HG02763 (cell line): ENCODE data around the gene OXSM.

ENCODE experiments used
- ATAC-seq: cut with Tn5 transposase; IDR thresholded peaks from one replicate; pipeline ENCODE4 v1.9.1; 2021; ENCODE audit warnings: mild to moderate bottlenecking, moderate library complexity; ENCODE audit not compliant: unreplicated experiment

The OXSM gene

DNA sequence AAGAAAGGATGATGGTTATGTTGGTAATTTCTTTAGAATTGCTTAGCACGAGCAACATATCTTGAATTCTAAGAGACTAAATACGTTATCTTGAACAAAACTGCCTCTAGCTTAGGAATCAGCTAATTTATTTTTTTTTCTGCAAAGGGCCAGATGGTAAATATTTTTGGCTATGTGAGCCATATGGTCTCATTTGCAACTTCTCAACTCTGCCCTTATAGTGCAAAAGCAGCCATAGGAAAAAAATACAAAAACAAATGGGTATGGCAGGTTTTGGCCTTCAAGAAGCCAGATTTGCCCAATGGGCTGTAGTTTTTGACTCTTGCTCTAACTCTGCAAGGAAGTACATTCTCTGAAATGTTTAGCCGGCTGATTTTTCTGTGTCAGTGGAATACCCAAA, 11.9 kb downstream of the OXSM start:
- no peak for ATAC-seq

DNA sequence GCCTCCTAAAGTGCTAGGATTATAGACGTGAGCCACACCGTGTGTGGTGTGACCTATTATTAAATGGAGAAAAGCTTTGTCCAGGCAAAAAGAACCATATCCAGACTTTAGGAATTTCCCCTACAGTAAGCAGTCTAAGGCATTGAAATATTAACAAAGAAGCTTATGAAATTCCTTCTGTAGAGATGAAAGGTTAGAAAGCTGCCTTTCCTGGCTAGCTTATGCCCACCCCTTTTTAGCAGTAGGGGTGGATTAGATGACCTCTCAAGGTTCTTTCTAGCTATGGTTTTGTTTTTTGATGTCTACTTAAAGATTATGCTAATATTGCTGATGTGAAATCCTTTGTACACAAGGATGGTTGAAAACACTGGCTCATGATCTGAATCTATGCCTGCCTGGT, 13.9 kb downstream of the OXSM start:
- ATAC-seq = no peak

DNA sequence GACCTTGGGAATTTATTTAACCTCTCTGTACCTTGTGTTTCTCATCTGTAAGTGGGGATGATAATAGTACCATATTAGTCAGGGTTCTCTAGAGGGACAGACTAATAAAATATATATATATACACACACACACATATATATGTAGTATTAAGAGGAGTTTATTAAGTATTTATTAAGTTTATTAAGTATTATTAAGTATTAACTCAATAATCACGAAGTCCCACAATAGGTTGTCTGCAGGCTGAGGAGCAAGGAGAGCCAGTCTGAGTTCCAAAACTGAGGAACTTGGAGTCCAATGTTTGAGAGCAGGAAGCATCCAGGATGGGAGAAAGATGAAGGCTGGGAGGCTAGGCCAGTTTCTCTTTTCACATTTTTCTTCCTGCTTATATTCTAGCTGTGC, 14.8 kb downstream of the OXSM start:
- no peak for ATAC-seq

DNA sequence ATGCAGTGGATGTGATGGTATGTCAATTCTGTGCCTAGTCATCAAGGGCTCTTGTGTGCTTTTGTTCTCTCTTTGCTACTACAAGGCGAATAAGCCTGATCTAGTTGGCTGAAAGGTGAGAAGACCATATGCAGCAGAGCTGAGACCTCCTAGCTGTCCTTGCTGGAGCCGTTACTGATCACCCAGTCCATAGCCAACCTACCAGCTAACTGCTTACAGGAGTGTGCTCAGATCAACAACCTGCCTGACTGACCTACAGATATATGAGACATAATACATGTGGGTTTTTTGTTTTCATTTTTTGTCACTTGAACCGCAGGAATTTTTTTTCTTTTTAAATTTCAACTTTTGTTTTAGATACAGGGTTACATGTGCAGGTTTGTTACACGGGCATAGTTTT, 22.8 kb downstream of the OXSM start:
- no peak for ATAC-seq

DNA sequence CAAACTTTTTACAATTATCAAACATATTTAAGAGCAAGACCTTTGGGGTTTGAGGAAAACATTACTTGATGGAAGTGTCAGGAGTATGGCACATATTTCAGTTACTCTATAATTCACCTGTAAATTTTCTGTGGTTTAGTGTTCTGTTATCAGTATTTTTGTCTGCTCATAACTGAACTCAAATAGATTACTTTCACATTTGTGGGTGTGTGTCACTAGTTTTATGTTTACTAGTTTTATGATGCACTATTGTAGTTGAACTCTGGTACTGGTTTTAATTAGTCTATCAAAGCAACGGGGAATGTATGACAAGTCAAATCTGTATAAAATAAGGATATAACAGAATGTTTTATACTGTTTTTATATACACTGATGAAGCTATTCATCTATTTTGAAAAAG, 27.2 kb downstream of the OXSM start:
- no peak for ATAC-seq

DNA sequence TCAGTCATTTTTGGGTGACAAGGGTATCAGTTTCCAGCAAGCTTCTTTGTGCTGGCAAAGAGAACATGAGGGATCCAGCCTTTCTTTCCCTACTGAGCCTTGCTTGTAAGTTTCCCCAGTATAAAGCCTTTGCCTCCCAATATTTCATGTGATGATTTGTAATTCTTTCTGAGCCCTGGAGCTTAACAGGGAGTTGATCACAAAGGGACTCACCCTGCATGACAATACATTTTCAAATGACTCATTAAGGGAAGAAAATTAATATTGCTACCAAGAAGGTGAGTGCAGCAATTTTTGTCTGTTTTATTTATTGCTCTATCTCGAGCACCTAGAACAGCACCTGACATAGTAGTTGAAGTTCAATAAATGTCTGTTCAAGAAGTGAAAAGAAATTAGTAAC, 27.7 kb downstream of the OXSM start:
- no peak for ATAC-seq

DNA sequence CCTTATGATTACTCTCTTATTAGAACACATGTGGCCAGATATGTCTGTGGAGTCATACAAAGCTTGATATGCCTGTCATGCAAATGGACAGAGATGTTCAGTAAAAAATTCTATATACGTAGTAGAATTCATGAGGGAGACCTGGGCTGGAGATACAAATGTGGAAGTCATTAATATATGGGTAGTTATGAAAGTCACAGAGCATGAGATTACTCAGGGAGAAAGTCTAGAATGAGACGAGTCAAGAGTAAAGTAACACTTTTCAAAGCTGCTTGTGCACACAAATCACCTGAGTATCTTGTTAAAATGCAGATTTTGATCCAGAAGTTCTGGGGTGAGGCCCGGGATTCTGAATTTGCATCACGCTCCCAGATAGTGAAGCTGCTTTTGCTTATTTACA, 28.4 kb downstream of the OXSM start:
- ATAC-seq = no peak

DNA sequence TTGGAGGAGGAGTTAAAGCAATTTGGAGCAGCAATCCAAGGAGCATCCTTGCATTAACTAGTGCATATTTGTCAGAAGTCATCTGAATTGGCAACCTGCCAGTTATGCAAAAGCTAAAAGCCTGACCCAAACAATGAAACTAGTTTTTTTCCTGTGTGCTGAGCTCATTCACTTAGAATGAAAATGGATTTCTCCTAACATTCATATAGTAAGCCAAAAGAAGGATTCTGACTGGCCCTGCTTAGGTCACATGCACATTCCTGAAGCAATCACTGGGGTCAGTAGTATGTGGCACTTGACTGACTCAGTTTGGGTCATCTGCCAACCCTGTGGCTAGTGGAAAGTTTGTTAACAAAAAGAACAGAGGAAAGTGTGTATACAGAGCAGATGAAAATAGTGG, 30.5 kb downstream of the OXSM start:
- ATAC-seq = peak; percentile 46

DNA sequence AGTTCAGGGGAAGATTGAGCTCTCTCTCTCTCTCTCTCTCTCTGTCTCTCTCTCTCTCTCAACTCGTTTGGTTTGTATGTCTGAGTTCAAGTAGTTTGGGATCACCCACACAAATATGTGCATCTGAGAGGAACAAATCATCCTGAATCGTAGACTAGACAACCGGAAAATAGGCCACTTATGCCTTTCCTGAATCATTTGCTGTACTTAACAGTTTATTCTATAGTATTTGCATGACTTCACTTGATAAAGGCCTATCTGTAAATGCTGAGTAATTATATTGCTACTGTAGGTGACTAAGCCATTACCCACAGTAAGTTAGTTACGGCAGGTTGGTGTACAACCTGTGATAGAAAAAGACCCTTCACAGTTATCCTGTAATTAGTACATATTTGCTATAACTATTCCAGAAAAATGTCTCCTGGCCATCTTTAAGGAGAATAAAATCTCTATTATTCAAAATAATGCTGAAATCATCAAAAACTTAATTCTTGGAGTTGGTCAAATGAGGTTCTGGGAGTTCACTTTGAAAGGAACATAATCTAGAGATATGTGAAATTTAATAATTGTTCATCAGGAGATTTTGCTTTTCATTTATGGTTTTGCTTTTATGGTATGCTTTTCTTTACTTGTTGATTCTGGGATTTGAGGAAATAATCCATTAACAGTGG, 31.1 kb downstream of the OXSM start:
- no peak for ATAC-seq

DNA sequence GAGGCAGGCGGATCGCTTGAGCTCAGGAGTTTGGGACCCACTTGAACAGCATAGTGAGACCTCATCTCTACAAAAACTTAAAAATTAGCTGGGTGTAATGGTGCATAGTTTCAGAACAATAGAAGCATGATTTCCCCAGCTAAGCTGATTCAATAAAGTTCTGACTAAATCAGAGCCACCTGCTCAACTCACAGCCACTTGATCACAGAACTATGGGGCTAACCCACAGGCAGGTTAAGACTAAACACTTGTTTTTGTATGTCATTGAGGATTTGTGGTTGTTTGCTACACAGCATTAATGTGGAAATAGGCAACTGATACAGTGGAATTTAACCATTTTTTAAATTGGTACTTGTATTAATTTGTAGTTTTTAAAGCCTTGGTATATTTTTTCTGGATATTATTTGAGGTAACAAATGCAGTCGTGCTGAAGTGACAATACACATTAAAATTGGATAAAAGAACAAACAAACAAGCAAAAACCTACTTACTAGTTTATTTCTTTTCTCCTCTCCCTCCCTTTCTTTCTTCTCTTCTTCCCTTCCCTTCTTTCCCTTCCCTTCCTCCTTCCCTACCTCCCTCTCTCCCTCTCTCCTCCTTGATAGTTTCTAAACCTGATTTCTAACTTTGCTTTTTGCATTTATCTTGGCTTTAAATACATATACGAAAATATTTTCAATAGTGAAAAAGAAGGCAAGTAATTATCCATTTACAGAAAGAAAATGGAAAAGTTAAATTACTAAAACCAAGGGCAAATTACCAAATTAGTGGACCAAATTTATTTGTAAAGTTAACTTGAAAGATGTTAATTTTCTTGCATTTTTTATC, 32.1 kb downstream of the OXSM start:
- ATAC-seq = no peak

DNA sequence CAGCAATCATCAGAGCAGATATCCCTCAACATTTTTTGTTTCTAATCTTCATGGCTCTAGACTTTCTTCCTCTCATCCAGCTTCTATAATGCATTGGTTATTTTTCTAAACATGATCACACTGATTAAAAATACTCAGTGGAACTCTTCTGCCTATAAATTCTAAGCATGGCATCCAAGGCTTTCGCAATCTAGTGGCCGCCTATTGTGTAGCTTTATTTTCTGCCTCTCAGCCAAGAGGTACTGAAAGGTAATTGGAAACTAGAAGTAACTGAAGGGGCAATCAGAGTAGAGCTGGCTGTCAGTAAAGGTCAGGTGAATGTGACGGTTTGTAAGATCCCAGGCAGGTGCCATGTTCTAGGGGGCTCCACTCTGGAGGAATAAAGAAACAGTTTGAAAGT, 33.4 kb downstream of the OXSM start:
- no peak for ATAC-seq

DNA sequence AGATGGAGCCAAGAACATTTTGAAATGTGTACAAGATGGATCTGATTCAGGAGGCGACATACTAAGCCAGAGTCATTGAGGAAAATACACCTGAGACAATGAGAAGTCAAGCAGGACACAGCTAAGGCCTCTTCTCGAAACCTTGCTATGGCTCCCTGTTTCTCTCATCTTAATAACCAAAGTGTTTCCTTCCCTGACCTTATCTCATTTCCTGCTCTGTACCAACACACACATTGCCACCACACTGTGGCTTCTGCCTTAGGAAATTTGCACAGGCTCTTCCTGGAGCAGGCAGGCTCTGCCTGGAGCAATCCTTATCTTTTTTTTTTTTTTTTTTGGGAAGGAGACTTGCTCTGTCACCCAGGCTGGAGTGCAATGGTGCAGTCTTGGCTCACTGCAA, 36.6 kb downstream of the OXSM start:
- ATAC-seq = no peak

DNA sequence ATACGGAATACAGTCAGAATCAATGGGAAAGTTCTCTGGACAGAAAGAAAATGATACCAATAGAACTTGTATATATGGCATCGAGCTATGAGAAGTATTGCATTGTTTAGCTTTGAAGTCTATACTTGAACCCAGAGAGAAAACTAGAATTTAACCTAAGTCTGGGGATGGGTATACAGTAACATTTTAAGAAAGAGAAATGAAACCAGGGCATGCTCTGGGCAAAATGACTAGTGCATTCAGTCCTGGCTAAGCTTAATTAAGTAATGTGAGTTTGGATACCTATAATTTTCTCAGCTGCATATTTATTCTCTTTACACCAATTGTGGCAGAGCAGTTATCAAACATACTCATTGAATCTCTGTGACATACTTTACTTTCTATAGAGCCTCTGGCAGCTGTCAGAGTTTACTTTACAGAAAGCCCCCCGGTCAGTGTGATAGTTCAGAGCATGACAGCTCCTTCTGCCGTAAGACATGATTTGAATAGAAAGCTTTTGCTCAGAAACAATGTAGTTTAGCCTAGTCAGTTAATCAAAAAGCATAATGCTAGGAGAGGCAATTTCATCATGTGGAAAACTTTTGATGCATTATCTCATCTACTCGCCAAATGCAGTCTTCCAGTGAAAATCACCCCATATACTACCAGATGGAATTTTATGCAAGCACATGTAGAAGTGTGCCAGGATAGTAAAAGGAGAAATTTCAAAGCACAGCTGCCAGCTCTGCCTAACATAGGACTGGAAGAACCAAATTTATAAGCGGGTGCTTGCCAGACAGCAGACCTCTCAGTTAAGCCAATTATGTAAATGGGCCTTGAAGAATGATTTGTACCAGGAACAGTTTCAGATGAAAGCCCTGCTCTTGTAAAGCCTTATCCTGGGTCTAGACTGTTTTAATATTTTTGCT, 40.7 kb downstream of the OXSM start:
- ATAC-seq = no peak

DNA sequence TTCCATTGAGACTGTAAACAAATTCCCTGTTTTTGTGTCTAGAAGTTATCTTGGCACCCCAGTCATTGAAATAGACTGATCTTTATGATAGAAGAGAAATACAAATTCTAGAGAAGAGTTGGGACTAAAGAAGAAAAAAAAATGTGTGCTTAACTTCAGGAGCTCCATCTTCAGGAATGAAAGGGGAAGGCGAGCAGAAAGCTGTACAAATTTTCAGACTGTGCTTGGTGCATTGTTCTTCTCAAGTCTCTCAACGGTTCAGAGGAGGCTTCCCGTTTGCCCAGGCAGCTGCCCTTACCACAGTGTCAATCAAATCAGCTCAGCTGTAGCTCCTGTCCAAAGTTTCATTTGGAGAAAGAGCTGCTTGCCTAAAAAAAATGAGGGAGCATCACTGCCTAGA, 41.7 kb downstream of the OXSM start:
- ATAC-seq = no peak

DNA sequence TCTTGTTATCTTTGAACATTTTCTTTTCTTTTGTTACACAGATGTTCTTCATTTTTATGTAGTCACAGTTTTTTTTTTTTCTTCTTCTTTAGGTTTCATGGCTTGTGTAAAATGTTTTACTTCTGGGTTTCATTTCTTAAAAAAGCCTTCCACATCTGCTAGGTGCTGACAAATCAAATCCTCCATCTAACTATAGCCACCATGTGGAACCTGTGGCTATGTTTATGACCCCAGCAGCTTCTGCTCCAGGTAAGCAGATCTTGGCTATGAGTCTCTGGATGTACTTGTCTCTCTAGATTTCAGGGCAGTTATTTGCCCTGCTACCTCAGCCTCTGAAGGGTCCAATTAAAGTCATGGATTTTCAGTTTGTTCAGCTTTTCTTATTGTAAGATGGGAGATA, 44.5 kb downstream of the OXSM start:
- peak; percentile 82 for ATAC-seq

DNA sequence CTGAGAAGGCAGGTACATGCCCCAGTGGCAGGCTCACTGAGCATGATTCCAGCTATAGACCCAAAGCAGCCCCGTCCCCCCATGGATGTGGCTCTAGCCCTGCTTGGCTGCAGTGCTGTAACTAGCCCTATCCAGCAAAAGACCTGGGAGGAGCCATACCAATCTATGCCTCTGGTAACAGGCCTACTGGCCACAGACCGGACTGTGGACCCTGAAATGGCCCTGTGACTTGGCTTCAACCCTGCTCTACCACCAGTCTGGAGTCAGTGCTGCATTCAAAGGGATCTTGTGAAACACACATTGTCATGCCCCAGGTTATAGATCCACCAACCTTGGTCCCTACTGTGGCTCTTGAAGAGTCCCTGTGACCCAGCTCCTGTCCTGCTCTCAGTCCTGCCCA, 46.7 kb downstream of the OXSM start:
- ATAC-seq = no peak

DNA sequence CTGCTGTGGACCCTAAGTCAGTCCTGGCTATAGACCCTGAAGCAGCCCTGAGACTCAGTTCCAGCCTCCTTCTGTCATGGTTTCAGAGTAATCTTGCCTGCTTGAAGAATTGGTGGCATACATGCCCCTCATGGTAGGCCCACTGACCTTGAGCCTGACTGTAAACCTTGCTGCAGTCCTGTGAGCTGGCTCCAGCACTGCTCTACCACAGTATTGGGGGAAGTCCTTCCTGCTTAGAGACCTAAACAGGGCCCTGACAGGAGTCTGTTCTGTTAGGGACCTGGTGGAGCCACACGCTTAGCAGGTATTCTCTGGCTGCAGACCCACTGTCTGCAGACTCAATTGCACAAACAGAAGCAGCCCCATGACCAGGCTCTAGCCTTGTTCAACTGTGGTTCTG, 47.1 kb downstream of the OXSM start:
- ATAC-seq = no peak

DNA sequence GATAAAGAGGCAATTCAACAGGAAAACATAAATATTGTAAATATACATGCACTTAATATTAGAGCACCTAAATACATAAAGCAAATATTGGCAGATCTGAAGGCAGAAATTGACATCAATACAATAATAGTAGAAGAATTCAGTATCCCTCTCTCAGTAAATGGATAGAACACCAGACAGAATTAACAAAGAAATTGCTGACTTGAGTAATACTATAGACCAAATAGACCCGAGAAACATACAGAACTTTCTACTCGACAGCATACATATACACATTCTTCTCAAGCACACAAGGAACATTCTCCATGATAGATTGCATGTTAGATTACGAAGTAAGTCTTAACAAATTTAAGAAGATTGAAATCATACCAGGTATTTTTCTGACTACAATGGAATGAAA, 50.2 kb downstream of the OXSM start:
- no peak for ATAC-seq

DNA sequence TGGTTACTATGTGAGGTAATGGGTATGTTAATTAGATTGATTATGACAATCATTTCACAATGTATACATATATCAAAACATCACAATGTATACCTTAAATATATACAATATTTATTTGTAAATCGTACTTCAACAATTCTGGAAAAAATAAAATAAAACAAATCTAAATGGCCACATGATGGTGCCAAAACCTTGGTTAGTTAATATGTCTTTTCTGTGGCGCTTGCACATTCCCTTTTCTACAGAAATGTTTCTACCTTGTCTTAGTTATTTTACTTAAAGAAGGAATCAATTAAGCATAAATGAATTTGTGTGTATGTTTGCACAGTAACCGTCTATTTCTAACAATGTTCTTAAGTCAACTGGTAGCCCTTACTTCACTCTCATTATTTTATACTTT, 53.4 kb downstream of the OXSM start:
- no peak for ATAC-seq
